GM18519 (cell line): Measurements from ENCODE around the gene NPY1R.

ENCODE experiments used
- ATAC-seq: cut with Tn5 transposase; IDR thresholded peaks from one replicate; pipeline ENCODE4 v1.9.1; 2021; ENCODE audit warnings: mild to moderate bottlenecking, moderate library complexity; ENCODE audit not compliant: unreplicated experiment, low FRiP score

Gene NPY1R

DNA sequence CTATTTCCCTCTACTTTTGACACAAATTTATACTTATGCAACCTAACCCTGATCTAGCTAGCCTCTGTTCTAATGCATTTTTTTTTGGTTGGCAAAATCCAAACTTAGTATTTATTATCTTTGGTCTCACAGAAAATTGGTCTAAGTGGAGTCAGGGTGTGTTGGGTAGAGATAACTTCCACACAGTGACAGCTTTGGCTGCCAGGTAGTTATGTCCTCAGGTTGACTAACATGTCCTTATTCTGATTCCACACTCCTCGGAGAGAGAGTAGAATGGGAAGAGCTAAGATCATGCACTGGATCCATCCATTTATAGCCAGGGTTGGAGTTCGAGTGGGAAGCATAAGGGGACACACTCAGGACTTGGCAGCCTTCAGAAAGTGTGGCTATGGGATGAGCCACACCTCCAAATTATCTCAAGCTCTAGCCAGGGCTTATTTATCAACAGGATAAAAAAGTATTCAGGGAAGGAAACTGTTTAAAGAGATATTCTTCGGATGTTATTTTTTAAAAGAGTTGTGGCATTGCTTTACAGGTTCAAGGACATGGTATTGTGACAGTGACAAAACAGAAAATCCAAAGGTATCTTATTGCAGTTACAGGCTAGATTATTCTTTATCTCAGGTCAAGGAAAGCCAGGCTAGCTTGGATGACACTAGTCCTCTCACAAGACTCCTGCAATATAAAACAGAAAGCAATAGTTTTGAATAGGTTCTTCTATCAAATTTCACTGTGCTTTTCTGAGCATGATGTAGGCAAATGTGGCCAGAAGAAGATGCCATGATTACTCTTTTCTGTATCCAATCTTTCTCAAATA is 51.5 kb downstream of the NPY1R start:
- ATAC-seq, result no peak

GRCh38 chr4:163279713-163280112 is 52.7 kb downstream of the NPY1R start:
- ATAC-seq, result no peak

- ATAC-seq, result no peak
These were observed 57.5 kb downstream of the NPY1R start for GRCh38 chr4:163274861-163275260.
